ENCODE data around the gene ARHGEF4.

Gene ARHGEF4

DNA sequence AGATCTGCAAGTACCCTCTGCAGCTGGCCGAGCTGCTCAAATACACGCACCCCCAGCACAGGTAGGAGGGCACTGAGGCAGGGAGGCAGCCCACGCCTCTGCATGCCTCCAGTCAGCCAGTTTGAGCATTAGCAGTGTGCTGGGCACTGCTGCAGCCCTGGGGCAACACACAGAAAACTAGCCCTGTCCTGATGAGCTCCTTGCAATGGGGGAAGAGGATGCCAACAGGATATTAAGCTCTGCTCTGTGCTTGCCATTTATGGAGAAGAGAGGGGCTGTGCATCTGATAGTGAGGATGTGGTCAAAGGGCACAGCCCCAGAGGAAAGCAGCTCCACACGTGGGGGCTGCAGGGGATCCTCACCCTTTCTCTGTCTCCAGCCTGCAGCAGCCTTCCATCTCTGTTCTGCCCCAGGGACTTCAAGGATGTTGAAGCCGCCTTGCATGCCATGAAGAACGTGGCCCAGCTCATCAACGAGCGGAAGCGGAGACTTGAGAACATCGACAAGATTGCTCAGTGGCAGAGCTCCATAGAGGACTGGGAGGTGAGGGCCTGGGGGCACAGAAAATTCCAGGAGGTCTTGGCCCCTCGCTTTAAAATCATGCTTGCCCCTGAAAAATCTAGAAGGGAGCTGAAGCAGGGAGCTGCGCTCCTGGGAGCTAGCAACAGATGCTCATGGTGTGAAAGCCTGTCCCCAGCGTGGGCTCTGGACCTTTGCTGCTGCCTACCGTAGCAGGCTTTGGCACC, 204.9 kb downstream of the ARHGEF4 start:
- no peak for DNase-seq

DNA sequence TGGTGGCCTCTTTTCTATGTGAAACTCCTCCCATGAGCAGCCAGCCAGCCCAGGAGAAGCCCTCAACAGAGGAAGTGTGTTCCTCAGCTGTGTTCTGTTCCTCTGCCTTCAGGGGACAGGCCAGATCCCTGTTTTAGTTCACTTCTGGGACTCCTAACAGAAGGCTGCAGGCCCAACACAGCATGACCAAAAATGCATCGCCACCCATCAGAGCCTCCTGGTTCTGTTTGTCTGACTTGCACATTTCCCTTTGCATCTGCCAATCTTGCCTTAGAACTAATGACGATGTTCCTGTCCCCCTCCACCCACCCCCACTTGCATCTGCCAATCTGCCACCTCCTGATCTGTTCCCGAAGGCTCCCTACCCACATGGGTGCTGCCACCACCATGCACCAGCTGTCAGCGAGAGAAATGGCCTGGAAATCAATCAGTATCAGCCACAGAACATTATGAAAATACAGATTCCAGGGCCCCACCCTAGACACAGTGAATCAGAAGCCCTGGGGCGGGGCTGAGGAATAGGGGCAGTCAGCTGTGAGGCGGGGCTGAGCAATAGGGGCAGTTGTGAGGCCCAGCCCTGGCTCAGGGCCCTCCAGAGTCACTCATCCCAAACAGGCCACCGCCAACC, 205.5 kb downstream of the ARHGEF4 start:
- no peak for DNase-seq

DNA sequence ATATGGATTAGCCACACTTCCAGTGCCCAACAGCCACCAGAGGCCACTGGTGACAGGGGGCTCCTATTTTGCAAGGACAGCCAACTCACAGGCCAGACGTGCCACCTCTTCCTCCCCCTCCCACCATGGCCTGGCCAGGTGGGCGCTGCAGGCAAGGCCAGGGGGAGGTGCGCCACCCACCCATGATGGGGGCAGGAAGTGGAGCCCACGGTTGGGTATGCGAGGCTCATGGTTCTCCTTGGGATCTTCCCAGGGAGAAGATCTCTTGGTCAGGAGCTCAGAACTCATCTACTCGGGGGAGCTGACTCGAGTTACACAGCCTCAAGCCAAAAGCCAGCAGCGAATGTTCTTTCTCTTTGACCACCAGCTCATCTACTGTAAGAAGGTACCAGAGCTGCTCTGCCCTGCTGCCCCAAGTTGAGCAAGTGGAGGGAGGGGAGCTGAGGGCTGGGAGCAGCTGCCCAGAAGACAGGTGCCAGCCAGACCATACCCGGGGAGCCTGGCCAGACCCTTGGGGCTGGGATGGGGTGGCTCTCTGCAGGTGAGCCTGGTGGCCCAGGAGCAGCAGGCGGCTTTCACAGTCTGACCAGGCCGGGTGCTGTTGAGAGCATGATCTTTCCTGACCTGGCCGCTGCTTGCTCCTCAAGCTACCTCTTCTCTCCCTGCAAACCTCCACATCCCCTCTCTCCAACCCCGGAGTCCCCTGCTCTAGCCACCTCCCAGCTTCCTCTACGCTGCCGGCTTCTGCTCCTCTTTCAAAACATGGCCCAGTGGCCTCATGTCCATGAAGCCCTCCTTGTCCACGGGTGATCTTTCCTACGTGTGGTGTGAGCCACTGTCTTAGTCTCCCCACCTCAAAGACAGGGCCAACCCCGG, 206.7 kb downstream of the ARHGEF4 start:
- DNase-seq: no peak

DNA sequence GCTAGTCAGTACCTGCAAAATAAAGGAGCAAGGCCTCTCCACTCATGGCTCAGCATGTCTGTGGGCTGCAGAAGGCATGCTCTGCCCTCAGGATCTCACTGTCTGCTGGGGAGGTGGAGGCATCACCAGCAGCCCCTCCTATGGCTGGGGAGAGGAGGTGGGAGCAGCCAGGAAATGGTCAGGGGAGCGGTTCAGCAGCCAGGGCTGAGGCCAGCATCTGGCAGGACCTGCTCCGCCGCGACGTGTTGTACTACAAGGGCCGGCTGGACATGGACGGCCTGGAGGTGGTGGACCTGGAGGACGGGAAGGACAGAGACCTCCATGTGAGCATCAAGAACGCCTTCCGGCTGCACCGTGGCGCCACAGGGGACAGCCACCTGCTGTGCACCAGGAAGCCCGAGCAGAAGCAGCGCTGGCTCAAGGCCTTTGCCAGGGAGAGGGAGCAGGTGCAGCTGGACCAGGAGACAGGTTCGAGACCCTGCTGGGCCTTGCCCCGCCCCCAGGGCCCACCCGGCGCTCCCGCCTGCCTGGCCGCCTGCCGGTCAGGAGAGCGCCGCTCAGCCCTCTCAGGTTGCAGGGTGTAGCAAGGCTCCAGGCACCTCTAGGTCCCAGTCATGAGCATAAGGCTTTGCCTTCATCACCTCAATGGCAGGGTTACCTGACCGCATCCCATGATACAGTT, 207.5 kb downstream of the ARHGEF4 start:
- no peak for DNase-seq

DNA sequence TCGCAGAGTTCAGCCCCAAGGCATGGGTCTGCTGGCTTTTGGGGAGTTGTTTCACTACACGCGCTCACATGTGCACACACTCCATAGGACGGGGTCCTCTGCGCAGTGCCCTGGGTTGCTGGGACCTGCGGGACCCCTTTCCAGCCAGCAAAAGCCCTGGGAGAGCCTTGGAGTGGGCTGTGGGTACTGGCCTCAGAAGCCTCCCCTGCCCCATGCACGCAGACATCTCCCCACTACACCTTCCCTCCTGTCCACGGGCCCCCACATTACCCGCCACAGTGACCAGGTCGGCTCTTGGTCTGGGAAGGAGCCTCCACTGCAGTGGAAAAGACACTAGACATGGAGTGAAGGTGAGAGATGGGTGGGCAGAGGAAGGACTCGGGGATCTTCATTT, 208.0 kb downstream of the ARHGEF4 start:
- no peak for DNase-seq

DNA sequence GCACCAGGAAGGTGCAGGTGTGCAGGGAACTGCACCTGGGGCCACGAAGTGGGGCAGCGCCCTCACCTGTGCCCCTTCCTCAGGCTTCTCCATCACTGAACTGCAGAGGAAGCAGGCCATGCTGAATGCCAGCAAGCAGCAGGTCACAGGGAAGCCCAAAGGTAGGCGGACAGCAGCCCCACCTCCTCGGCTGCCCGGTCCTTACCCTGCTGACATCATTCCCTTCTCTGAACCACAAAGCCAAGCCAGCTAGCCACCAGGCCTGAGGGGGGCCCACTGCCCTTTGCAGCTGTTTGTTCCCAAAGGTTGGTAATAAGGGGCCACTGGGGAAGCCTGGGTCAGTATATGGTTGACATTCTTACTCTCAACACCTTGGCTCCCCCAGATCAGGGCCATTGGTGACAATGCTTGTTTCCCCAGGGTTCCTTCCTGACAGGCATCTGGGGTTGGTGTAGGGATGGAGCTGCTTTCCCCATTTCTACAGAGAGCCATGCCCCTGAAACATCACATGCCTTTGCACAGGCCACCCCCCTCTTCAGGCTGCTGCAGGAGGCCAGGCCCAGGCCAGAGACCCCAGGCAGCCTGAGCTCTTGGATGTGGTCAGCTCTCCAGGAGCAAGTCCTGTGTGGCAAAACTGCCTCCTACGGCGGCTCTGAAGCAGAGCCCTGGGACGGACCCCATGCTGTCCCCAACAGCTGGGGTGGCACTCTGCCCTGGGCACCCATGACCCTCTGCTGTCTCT, 208.7 kb downstream of the ARHGEF4 start:
- DNase-seq: no peak

DNA sequence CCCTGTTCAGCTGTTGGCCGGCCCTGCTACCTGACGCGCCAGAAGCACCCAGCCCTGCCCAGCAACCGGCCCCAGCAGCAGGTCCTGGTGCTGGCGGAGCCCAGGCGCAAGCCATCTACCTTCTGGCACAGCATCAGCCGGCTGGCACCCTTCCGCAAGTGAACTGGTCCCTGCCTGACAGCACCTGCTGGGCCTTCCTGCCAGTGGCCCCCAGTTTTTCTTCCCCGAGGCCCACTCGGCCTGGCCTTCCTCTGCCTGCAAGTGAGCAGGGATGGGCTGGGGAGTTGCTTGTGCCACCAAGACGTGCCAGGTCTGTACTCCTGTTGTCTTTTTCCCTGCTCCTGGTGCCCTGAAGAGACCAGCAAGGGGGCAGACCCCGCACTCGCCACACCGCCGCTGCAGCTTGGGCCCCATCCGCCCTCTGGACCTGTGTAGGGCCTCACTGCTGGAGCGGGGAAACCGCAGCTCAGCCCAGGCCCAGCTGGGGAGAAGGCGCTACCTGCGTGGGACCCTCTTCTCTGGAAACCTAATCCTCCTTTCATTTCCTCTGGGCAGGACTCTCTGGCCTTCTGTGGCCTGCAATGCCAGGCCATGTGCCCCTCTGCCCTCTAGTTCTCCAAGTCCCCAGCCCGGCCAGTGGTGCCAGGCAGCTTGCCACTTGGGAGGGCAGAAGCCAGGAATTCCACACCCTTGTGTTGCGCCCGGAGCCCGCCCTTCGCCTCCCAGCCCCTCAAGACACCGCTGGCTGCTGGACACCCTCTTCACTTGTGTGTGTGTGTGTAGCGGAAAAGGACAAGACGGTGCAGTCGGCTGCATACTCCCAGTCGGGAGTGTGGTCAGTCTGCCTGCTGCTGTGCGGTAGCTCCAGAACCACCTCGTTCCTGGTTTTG, 209.6 kb downstream of the ARHGEF4 start:
- DNase-seq: no peak

DNA sequence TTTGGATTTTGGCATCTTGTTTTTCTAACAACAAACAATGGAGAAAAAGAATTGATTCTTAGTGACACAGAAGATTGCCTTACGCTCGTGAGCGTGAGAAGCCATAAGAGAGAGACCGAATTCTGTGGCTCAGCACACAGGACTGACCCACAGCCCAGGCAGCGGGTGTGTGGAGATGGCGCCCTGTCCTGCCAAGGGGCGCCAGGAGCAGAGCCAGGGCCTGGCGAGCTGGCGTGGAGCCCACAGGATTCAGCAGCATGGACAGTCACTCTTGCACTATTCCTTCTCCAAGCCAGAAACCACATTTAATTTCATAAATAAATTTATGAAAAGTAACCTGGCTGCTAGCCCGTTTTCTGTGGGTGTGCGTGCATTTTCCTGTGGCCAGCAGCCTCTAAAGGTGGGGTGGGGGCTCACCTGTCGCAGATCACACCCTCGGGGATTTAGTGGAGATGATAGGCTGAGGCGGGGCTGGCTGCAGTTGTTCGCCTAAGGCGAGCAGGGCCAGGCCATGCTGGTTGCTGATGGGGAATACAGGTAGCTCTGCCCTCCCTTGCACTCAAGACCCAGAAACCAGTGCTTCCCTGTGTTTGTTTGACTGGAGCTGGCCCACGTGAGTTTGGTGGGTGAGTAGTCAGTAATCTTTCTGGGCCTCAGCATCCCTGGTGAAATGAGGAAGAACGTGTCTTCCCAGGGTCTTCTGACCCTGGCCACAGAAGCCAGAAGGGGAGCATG, 210.4 kb downstream of the ARHGEF4 start:
- no peak for DNase-seq

DNA sequence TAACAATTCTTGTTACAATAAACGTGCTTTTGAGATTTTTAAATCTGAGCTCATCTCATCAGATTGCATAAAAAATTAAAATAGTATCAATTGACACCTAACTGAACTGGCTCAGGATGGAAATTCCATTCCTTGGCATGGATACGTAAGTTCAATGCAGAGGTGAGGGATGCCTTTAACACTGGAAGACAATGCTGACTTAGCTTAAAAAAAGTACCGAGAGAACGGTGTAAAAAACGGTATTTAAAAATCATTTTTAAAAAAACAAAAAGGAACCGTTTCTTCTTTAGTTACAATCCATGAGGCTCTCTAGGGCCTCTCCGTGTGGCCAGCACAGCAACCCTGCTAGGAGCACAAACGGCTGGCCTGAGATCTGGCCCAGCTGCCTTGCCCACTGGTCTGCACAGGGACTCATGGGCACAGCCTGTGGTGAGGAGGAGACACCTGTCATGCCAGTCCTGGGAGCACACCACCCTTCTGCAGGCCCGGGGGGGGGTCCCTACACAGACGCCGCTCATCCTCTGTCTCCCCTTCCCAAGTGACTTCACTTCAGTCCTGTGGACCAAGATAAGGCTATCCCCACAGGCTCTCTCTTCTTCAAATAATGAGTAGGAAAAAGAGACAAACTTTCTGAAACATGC, 211.3 kb downstream of the ARHGEF4 start:
- DNase-seq: no peak

DNA sequence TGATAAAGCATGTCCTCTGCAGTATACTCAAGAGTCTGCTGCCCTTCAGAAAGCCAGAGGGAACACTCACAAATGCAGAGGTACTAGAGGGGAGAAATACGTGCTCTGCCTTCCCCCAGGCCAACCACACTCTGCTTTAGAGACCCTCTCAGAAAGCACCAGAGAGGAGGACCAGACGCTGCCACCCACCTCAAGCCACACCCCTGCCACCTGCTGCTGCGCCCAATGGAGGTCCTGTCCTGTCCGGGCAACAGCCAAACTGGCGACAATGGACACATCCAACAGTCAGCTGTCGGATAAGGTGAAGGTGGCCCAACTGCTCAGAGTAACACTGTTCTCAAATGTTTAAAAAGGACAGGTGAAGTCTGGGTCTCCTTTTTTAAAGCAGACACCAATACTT, 211.9 kb downstream of the ARHGEF4 start:
- no peak for DNase-seq

DNA sequence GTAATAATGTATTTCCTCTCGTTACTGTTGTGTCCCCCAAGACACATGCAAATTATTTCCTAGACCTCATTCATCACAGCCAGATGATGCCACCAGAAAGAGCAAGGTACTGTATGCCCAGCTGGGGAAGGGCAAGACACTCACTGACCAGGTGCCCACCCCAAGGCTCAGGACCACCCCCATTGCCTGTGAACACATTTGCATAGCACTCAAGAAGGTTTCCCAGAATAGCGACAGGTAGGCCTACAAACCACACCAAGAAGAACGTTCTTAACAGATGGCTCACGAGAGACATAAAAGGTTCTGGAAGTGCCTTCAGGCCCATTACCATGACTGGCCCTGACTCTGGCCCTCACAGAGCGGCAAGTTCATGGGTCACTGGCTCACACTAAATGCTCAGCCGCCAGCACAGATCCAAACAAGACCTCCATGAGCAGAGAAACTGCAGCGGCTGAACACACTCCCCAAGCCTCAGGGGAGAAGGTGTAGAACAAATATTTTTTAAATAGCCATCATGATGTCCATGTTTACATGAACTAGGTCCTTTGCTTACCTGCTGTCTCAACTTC, 212.5 kb downstream of the ARHGEF4 start:
- no peak for DNase-seq

DNA sequence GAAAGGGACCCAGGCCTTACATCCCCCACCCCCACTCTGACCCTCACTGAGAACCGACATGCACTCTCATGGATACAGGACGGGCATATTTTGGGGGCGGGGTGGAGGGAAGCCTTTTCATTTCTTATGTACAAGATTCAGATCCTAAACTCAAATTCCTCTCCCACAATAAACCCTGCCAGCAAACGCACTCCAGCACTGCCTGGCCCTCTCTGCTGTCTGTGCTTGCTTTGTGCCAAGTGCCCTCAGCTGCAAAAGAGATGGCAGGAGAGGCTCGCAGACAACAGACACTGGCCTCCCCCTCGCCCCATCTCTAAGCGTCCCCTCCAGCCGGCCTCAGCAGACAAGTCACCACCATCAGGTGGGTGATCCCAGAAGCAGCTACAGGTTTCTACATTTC, 214.2 kb downstream of the ARHGEF4 start:
- no peak for DNase-seq

DNA sequence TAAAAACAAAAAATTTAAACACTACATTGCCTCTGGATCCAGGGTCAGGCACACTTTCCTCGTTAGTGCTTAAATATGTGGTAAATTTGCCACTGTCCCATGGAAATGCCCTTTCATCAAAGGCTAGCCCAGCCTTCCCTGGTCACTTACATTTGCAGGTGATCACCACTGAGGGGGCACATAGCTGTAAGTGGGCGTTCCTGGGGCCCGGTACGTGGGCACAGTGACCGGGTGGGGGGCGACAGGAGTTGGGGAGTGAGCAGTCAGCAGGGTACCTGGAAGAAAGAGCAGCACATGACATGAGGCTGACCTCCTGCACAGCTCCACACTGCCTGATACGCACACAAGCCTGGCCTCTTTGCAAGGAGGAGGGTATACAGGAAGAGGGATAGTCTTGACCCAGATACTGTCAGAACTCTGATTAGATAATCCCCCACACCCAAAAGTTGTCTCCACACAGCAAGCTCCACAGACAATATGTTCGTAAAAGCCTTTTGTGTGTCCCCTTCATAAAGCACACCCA, 216.1 kb downstream of the ARHGEF4 start:
- DNase-seq: no peak

DNA sequence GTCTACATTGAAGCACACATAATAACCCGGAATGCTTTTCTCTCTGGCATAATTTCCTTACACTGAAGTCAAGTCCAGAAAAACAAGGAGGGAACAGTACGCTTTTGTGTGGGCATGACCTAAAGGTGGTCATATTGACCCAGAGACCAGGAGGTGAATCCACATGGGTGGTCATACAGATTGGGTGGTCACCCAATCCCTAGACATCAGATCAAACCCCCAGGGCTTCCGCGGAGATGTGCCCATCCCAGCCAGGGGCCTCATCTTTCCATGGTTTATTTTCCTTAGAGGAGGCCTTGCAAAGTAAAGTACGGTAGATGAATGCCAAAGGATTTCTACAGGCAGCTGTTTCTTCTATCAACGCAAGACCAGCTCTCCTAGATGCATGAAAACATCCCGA, 217.8 kb downstream of the ARHGEF4 start:
- DNase-seq: no peak

DNA sequence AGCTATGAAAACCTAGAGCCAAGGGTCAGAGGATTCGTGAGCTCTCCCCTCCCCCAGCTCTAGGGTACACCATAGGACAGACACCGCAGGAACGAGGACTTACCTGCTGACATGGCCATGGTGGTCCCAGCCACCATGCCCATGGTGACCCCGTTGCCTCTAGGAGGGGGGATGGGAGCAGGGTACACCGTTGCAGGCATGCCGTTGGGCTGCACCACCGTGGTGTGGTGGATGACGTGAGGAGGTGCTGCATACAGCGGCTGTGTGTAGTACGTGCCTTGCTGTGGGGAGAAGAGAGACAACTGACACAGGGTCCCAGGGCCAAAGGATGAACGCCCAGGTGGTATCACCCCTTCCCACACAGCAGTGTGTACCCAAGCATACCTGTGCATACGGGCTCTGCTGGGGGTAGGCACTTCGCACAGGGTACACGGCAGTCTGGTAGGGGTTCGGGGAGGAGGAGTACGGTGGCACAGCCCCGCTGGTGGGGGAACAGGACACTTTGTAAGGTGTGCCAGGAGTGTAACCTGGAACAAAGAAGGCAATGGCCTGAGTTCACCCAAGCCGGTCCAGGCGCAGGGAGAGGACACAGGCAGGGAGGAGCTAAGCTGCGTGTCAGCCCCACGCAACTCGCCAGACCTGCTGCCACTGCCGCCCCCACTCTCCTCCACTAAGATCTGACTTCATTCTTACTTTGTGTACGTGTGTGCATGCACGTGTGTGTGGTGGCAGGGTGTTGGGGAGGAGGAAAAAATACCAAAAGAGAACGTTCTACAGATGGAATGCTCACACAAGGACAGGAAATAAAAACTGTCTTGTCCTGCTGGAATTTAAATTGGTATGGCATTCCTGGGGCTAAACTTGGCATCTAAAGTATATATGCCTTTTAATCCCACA, 218.7 kb downstream of the ARHGEF4 start:
- DNase-seq: no peak

DNA sequence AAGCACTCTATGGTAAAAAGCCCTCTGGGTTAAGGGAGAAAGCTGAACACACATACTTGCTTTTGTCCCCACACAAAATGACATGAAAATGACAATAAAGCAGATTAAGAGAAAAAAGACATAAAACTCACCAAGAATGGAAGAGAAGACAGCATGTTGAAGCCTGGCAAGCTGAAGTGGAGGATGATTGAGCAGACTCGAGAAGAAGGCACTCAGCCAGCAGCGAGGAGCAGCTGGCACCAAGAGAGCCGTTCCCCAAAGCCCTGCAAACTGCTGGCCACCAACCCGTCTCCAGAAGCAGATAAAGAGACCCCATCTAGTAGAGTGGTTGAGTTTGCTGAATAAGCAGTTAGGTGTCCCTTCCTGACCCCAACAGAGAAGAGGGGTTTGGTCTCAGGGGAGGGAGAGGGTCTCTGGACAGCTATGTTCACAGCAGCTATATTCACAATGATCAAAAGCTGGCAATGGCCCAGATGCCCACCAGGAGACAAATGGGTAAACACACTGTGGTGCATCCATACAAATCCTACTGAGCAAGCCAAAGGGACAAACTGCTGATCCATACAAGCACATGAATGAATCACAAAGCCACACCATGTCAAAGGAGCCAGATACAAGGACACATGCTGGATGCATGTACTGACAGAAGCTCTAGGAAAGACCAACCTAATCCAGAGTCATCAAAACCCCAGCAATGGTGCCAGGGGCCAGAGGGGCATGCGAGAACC, 219.7 kb downstream of the ARHGEF4 start:
- DNase-seq: peak; percentile 50

DNA sequence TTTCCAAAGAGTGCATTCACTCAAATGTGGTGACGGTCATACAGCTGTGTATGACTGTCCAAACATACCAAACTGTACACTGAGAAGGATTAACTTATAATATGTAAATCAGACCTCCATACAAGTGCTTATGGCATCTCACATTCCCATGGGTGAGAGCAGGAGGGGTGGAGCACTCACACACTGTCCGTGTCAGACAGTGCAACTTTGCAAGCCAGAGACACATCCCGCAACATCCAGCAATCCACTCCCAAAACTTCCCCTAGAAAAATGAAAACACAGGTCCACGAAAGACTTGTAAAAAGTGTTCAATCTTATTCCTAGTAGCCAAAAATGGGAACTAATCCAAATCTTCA, 220.2 kb downstream of the ARHGEF4 start:
- no peak for DNase-seq
